Endothelial cell of umbilical vein (primary cell): ENCODE data around the gene HSPD1. TPM values are rescaled to one million over a fixed set of nuclear protein-coding genes. Genes with fewer than 3 reads are reported as not detected.
A peak's percentile ranks its signal among the peaks of the same experiment; 100 is the strongest.

ENCODE experiments used
- BruUV-seq: library from RNA; stranded (reverse); fragments of 400-500 nt; replicated peaks from 2 replicates; lab custom pipeline; 2021; lab: Mats Ljungman, UMichigan
- CTCF ChIA-PET: fragments of 300-600, 350-600 bp; sonication (Branson Sonifier 250); formaldehyde crosslinking; loops from one replicate; lab custom pipeline; 2021; ENCODE audit warnings: antibody characterized with exemption, inconsistent platforms; lab: Charles Lee
- POLR2A ChIA-PET: fragments of 300-600, 350-600 bp; sonication (Branson Sonifier 250); formaldehyde crosslinking; loops from one replicate; lab custom pipeline; 2021; ENCODE audit warnings: antibody characterized with exemption, inconsistent platforms; lab: Charles Lee
- DNase-seq: peaks from one replicate; pipeline ENCODE4 v3.0.0-alpha.2; 2011; ENCODE audit warnings: low read depth, low spot score
- FAIRE-seq: peaks from 2 replicates; lab custom pipeline; 2011; peaks lifted over from hg19 to GRCh38; lab: Jason Lieb, UNC
- H2AFZ ChIP-seq: 2 replicates; pipeline ENCODE4 v1.6.0; 2012; ENCODE audit warnings: low read depth, low read length, control low read depth, inconsistent platforms
- H3K27ac ChIP-seq: 2 replicates; pipeline ENCODE4 v1.5.1; 2011; ENCODE audit warnings: low read depth, mild to moderate bottlenecking, control low read depth, low read length, moderate library complexity; ENCODE audit not compliant: insufficient read depth
- H3K27me3 ChIP-seq, 2 experiments: 2 replicates each; pipeline versions ENCODE4 v1.6.0 to v1.6.1; 2011; ENCODE audit warnings: low read length in 2 of 2, mixed read lengths in 1 of 2; ENCODE audit not compliant: control insufficient read depth in 2 of 2, insufficient read depth in 2 of 2
- H3K36me3 ChIP-seq, 2 experiments: 2 replicates in 1 of 2; 3 replicates in 1 of 2; pipeline ENCODE4 v1.5.1; 2011; ENCODE audit warnings: low read length in 2 of 2, mild to moderate bottlenecking in 1 of 2, moderate library complexity in 1 of 2; ENCODE audit not compliant: control insufficient read depth in 2 of 2, insufficient read depth in 2 of 2; ENCODE audit errors: extremely low read depth in 1 of 2
- H3K4me1 ChIP-seq: 3 replicates; pipeline ENCODE4 v1.5.1; 2011; ENCODE audit warnings: mild to moderate bottlenecking, low read length; ENCODE audit not compliant: control insufficient read depth, insufficient read depth; ENCODE audit errors: extremely low read depth
- H3K4me2 ChIP-seq: 2 replicates; pipeline ENCODE4 v1.6.1; 2011; ENCODE audit warnings: low read length, control low read depth, mixed read lengths; ENCODE audit not compliant: insufficient read depth
- H3K4me3 ChIP-seq, 3 experiments: fragments of 200-600 bp in 1 of 3; sonication (generic), shearing (Covaris generic) in 1 of 3; replicated peaks in 1 of 3; 2 replicates each; pipeline ENCODE4 v1.5.1; 2011 to 2016; ENCODE audit warnings: control low read depth in 3 of 3, low read length in 3 of 3, mild to moderate bottlenecking in 2 of 3, inconsistent platforms in 1 of 3, low read depth in 1 of 3, moderate library complexity in 1 of 3; ENCODE audit not compliant: insufficient read depth in 1 of 3
- H3K79me2 ChIP-seq: 2 replicates; pipeline ENCODE4 v1.6.0; 2012; ENCODE audit warnings: low read length, inconsistent platforms; ENCODE audit not compliant: control insufficient read depth, insufficient read depth
- H3K9ac ChIP-seq: replicated peaks from 2 replicates; pipeline ENCODE3; 2011; ENCODE audit warnings: low read length, control low read depth; ENCODE audit not compliant: insufficient read depth; ENCODE audit errors: extremely low read depth
- H3K9me1 ChIP-seq: replicated peaks from 3 replicates; pipeline ENCODE4 v1.6.0; 2011; ENCODE audit warnings: mild to moderate bottlenecking, low read length; ENCODE audit not compliant: control insufficient read depth, insufficient read depth; ENCODE audit errors: extremely low read depth
- H3K9me3 ChIP-seq: replicated peaks from 2 replicates; pipeline ENCODE4 v1.5.1; 2012; ENCODE audit warnings: low read length, inconsistent platforms; ENCODE audit not compliant: control insufficient read depth, insufficient read depth
- H4K20me1 ChIP-seq: replicated peaks from 2 replicates; pipeline ENCODE3; 2011; ENCODE audit warnings: mild to moderate bottlenecking, low read length; ENCODE audit not compliant: control insufficient read depth, insufficient read depth; ENCODE audit errors: extremely low read depth
- CTCF ChIP-seq, 2 donors: IDR thresholded peaks; 1 replicate in 1 of 2; 2 replicates in 1 of 2; pipeline ENCODE4 v1.5.1; 2011; ENCODE audit warnings: low read length in 2 of 2, mild to moderate bottlenecking in 2 of 2, moderate library complexity in 2 of 2, control low read depth in 1 of 2, inconsistent platforms in 1 of 2, low read depth in 1 of 2; ENCODE audit not compliant: insufficient read depth in 1 of 2; ENCODE audit errors: extremely low read depth in 1 of 2
- EZH2 ChIP-seq: IDR thresholded peaks from 2 replicates; pipeline ENCODE4 v1.6.1; 2012; ENCODE audit warnings: borderline replicate concordance, low read depth, mild to moderate bottlenecking, moderate library complexity, low read length, inconsistent platforms; ENCODE audit not compliant: severe bottlenecking
- FOS ChIP-seq: IDR thresholded peaks from 2 replicates; pipeline ENCODE4 v1.6.1; 2011; ENCODE audit warnings: mild to moderate bottlenecking, low read length, moderate library complexity, borderline replicate concordance; ENCODE audit not compliant: insufficient read depth
- JUN ChIP-seq: IDR thresholded peaks from 2 replicates; pipeline ENCODE4 v1.6.1; 2011; ENCODE audit warnings: borderline replicate concordance, low read depth; ENCODE audit not compliant: insufficient read length, insufficient read depth
- MYC ChIP-seq: IDR thresholded peaks from one replicate; pipeline ENCODE4 v1.6.1; 2011; ENCODE audit warnings: mild to moderate bottlenecking, low read depth, low read length
- POLR2AphosphoS5 ChIP-seq: IDR thresholded peaks from 2 replicates; pipeline ENCODE4 v1.6.1; 2012; ENCODE audit warnings: low read depth, mild to moderate bottlenecking, control low read depth, low read length, moderate library complexity; ENCODE audit not compliant: insufficient read depth
- dilution Hi-C: fragments of 300-500 bp; cut with MboI; formaldehyde crosslinking; loops from one replicate; pipeline ENCODE4 v1.15.0; 2019; ENCODE audit warnings: low sequenced_read_pairs; ENCODE audit not compliant: extremely low pct_ligation_motif_present
- intact Hi-C: fragments of 100-400 bp; cut with micrococcal nuclease; formaldehyde crosslinking; loops from one replicate; pipeline ENCODE4 v1.10.0; 2022
- polyA plus RNA-seq, 4 experiments: library from polyadenylated mRNA; depleted of rRNA in 3 of 4; stranded (reverse) in 3 of 4; unstranded in 1 of 4; fragments of >200 nt; gene quantifications; 2 replicates each; pipeline versions ENCODE4 v1.2.1 to v1.2.3, GENCODE V29; 2011 to 2012; ENCODE audit warnings: missing spikeins in 1 of 4
- total RNA-seq: library from RNA; stranded (reverse); gene quantifications from 2 replicates; pipeline ENCODE4 v1.2.3, GENCODE V29; 2021

Gene HSPD1
- total and polyA plus RNA-seq, 2 donors (not counting 3 experiments of a cell fraction or from before 2014, with no cell fraction given), result 73.2 to 337 TPM

GRCh38 chr2:197445746-197446145 is 53.9 kb downstream of the HSPD1 start:
- Histone ChIP-seq H3K36me3 (no peaks in the 10 kb centered on the region), H2AFZ (no peak overlapping the region), H3K9me3 (no peaks in the 10 kb centered on the region), H3K27me3 (no peaks in the 10 kb centered on the region), H3K9me1 (no peaks in the 10 kb centered on the region), H3K27ac (no peak overlapping the region), H3K79me2 (no peaks in the 10 kb centered on the region), H3K9ac (no peak overlapping the region), H3K4me3 (no peak overlapping the region), H3K4me2 (no peak overlapping the region), H3K4me1 (peaks cover 9% of the 10 kb centered on the region), H4K20me1 (no peaks in the 10 kb centered on the region)
- dilution Hi-C loops, result no loop called here
- intact Hi-C loops, result no loop called here
- no TSS peak for BruUV-seq
- peak; percentile 11 for DNase-seq
- CTCF ChIA-PET, result interaction anchor here (0.8 kb wide), 1 partner anchor 9 kb away, joined by 3 read pairs; no protein-coding TSS in a partner anchor
- no peak for FAIRE-seq
- TF ChIP-seq JUN (no peak), EZH2 (no peak), MYC (no peak), POLR2AphosphoS5 (no peak), CTCF (IDR thresholded peaks at IDR 0.05; ENCODE audit: extremely low read depth in 1 of 2, insufficient read depth in 1 of 2, low read depth in 1 of 2, low read length in 2 of 2) (no peak), FOS (peak; percentile 29)
- POLR2A ChIA-PET, result interaction anchor here (0.7 kb wide), 1 partner anchor 10 kb away, joined by 3 read pairs; the partner anchor contains the start of gene SF3B1
